A673 (cell line): ENCODE measurements around the gene GPC6. TPM values are rescaled to one million over a fixed set of nuclear protein-coding genes. Genes with fewer than 3 reads are reported as not detected.

Source experiments
- BruUV-seq: library from RNA; stranded (reverse); fragments of 400-500 nt; replicated peaks from 2 replicates; lab custom pipeline; 2021; lab: Mats Ljungman, UMichigan
- CTCF ChIA-PET: fragments of 300-600 bp; sonication (Branson Sonifier 250); formaldehyde crosslinking; loops from one replicate; lab custom pipeline; 2022; ENCODE audit warnings: antibody characterized with exemption; lab: Charles Lee
- POLR2A ChIA-PET: fragments of 300-600 bp; sonication (Branson Sonifier 250); formaldehyde crosslinking; loops from one replicate; lab custom pipeline; 2022; ENCODE audit warnings: antibody characterized with exemption; ENCODE audit not compliant: low non-redundant PET; lab: Charles Lee
- DNase-seq: peaks from one replicate; pipeline ENCODE4 v3.0.0-alpha.2; 2015; ENCODE audit warnings: low spot score
- H3K27ac ChIP-seq: fragments of 200-600 bp; sonication (generic); 2 replicates; pipeline ENCODE4 v1.5.1; 2016; ENCODE audit warnings: mixed run types, low read depth, mild to moderate bottlenecking, mixed read lengths, antibody characterized with exemption, low read length; ENCODE audit not compliant: poor library complexity, severe bottlenecking
- H3K27me3 ChIP-seq: fragments of 200-600 bp; sonication (generic); replicated peaks from 2 replicates; pipeline ENCODE4 v1.6.1; 2017; ENCODE audit warnings: mixed run types, low read depth, mild to moderate bottlenecking, mixed read lengths, antibody characterized with exemption, low read length; ENCODE audit not compliant: insufficient read depth, poor library complexity
- H3K36me3 ChIP-seq: fragments of 200-600 bp; sonication (generic); 2 replicates; pipeline ENCODE4 v1.6.1; 2016; ENCODE audit warnings: mixed run types, mild to moderate bottlenecking, mixed read lengths, antibody characterized with exemption, low read length; ENCODE audit not compliant: insufficient read depth, poor library complexity, severe bottlenecking
- H3K4me1 ChIP-seq: fragments of 200-600 bp; sonication (generic); 2 replicates; pipeline ENCODE4 v1.6.1; 2017; ENCODE audit warnings: mixed run types, mild to moderate bottlenecking, mixed read lengths, antibody characterized with exemption, low read length; ENCODE audit not compliant: insufficient read depth, poor library complexity, severe bottlenecking
- H3K4me3 ChIP-seq: fragments of 200-600 bp; sonication (generic); 2 replicates; pipeline ENCODE4 v1.5.1; 2016; ENCODE audit warnings: low read depth, mixed run types, mild to moderate bottlenecking, mixed read lengths, low read length; ENCODE audit not compliant: poor library complexity, severe bottlenecking
- H3K9me3 ChIP-seq: fragments of 200-600 bp; sonication (generic); 2 replicates; pipeline ENCODE4 v1.6.1; 2016; ENCODE audit warnings: mixed run types, low read depth, mild to moderate bottlenecking, mixed read lengths, antibody characterized with exemption, low read length; ENCODE audit not compliant: poor library complexity, severe bottlenecking
- CTCF ChIP-seq: fragments of 300-800, 200-600 bp; sonication (generic); conservative IDR thresholded peaks from 2 replicates; pipeline ENCODE4 v1.5.1; 2017; ENCODE audit warnings: low read depth, mild to moderate bottlenecking, antibody characterized with exemption, low read length, moderate library complexity, mixed read lengths
- EZH2 ChIP-seq: fragments of 200-600 bp; sonication (generic); IDR thresholded peaks from 2 replicates; pipeline ENCODE4 v1.6.1; 2017; ENCODE audit warnings: borderline replicate concordance, low read depth, mild to moderate bottlenecking, mixed read lengths, antibody characterized with exemption, low read length; ENCODE audit not compliant: poor library complexity, severe bottlenecking
- intact Hi-C: fragments of 100-400 bp; cut with micrococcal nuclease; formaldehyde crosslinking; loops from one replicate; pipeline ENCODE4 v1.10.0; 2022; ENCODE audit not compliant: unreplicated experiment
- total RNA-seq: library from RNA; stranded (reverse); gene quantifications from 2 replicates; pipeline ENCODE4 v1.2.3, GENCODE V29; 2021

Gene GPC6
- total RNA-seq, 1 experiment from 2014 or later: 23.3 TPM

GRCh38 chr13:94291631-94292322 is 1065.2 kb downstream of the GPC6 start:
- H3K27ac ChIP-seq: no peak overlapping the region
- no peaks in the 10 kb centered on the region for H3K9me3 ChIP-seq
- ChIA-PET CTCF (no interaction called here), POLR2A (no interaction called here)
- H3K4me3 ChIP-seq: no peak overlapping the region
- H3K4me1 ChIP-seq: no peaks in the 10 kb centered on the region
- no peaks in the 10 kb centered on the region for H3K36me3 ChIP-seq
- DNase-seq: no peak
- intact Hi-C loops: no loop called here
- no peaks in the 10 kb centered on the region for H3K27me3 ChIP-seq
- TF ChIP-seq CTCF (no peak), EZH2 (no peak)
- no TSS peak for BruUV-seq

DNA sequence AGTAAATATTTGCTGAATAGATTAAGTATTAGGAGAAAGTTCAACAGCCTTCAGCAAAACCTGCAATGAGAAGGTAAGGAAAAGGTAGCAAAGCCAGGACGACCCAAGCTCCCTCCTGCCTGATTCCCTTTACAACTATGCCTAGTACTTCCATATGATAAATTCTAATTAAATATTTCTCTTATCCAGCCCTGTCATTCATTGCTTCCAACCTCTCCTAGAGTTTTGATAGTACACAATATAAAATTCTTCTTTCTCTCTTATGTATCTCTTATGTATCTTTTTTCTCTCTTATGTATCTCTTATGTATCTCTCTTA is 1065.7 kb downstream of the GPC6 start:
- DNase-seq: no peak
- intact Hi-C loops: no loop called here
- Histone ChIP-seq H3K4me1 (no peaks in the 10 kb centered on the region), H3K36me3 (no peaks in the 10 kb centered on the region), H3K9me3 (no peaks in the 10 kb centered on the region), H3K27me3 (no peaks in the 10 kb centered on the region), H3K27ac (no peak overlapping the region), H3K4me3 (no peak overlapping the region)
- TF ChIP-seq EZH2: no peak
- BruUV-seq: no TSS peak
- POLR2A ChIA-PET: no interaction called here
- CTCF ChIA-PET: no interaction called here

- no peak overlapping the region for H3K27ac ChIP-seq
- no peaks in the 10 kb centered on the region for H3K36me3 ChIP-seq
- H3K27me3 ChIP-seq: no peaks in the 10 kb centered on the region
- intact Hi-C loops: no loop called here
- no TSS peak for BruUV-seq
- H3K4me1 ChIP-seq: no peaks in the 10 kb centered on the region
- no peak overlapping the region for H3K4me3 ChIP-seq
- TF ChIP-seq CTCF (no peak), EZH2 (no peak)
- POLR2A ChIA-PET: no interaction called here
- H3K9me3 ChIP-seq: no peaks in the 10 kb centered on the region
- CTCF ChIA-PET: no interaction called here
- DNase-seq: no peak
These were observed 1069.9 kb downstream of the GPC6 start for GRCh38 chr13:94296471-94296870.

GRCh38 chr13:94298346-94298745 is 1071.7 kb downstream of the GPC6 start:
- intact Hi-C loops: no loop called here
- CTCF ChIA-PET: interaction anchor here (0.7 kb wide), 1 partner anchor 18 kb away, joined by 3 read pairs; no protein-coding TSS in a partner anchor

More at GRCh38 chr13:94298346-94298745, 1071.7 kb downstream of the GPC6 start:
- H3K4me3 ChIP-seq: no peak overlapping the region
- no peaks in the 10 kb centered on the region for H3K36me3 ChIP-seq
- H3K9me3 ChIP-seq: no peaks in the 10 kb centered on the region
- no peak overlapping the region for H3K27ac ChIP-seq
- H3K4me1 ChIP-seq: no peaks in the 10 kb centered on the region
- no peaks in the 10 kb centered on the region for H3K27me3 ChIP-seq
- no peak for DNase-seq
- BruUV-seq: no TSS peak
- TF ChIP-seq CTCF (no peak), EZH2 (no peak)
- POLR2A ChIA-PET: no interaction called here
